GM12865 (cell line): ENCODE data around the gene ROBO1.
"Not testable (repeated sequence)": the region's sequence is repeated elsewhere in the genome, so short reads cannot be mapped to it uniquely, and the experiment has no call there.

ENCODE experiments used
- DNase-seq: peaks from one replicate; pipeline ENCODE4 v3.0.0; 2010; ENCODE audit warnings: low read depth
- H3K4me3 ChIP-seq: 2 replicates; pipeline ENCODE4 v1.5.1; 2011; ENCODE audit warnings: mild to moderate bottlenecking, low read depth, low read length, control low read depth
- TF ChIP-seq, protein P1 (sequence below): IDR thresholded peaks from 2 replicates; pipeline ENCODE4 v1.5.1; 2011; ENCODE audit warnings: low read length, control low read depth, low read depth, inconsistent platforms; ENCODE audit not compliant: insufficient read depth; ENCODE audit errors: missing control alignments

ROBO1 gene

GRCh38 chr3:78764634-78765033 is 1003.2 kb downstream of the ROBO1 start:
- TF ChIP-seq, protein P1, sequence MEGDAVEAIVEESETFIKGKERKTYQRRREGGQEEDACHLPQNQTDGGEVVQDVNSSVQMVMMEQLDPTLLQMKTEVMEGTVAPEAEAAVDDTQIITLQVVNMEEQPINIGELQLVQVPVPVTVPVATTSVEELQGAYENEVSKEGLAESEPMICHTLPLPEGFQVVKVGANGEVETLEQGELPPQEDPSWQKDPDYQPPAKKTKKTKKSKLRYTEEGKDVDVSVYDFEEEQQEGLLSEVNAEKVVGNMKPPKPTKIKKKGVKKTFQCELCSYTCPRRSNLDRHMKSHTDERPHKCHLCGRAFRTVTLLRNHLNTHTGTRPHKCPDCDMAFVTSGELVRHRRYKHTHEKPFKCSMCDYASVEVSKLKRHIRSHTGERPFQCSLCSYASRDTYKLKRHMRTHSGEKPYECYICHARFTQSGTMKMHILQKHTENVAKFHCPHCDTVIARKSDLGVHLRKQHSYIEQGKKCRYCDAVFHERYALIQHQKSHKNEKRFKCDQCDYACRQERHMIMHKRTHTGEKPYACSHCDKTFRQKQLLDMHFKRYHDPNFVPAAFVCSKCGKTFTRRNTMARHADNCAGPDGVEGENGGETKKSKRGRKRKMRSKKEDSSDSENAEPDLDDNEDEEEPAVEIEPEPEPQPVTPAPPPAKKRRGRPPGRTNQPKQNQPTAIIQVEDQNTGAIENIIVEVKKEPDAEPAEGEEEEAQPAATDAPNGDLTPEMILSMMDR, result no peak
- DNase-seq, result no peak
- peak overlapping the region; percentile 3; the same call in 1 of the 2 replicates for H3K4me3 ChIP-seq

- TF ChIP-seq, protein P1, result no peak
- no peak for DNase-seq
- no peak overlapping the region for H3K4me3 ChIP-seq
Measured at GRCh38 chr3:78762121-78762520, 1005.7 kb downstream of the ROBO1 start.

DNA sequence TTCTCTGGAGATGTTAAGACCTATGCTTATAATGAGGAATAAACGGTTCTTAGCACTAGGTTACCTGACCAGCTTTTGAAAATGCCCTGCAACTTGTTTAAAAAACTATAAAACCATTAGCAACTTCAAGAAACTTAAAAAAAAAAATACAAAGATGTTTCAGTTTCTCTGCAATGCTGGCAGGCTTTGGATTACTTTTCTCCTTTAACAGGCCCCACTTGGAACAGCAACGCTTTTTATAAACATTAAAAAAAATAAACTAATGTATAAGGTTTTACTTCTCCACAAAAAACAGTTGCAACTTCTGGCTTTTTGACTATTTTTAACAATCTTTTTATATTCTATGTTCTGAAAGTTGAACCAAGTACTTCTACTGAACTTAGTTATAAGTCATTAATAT is 1006.7 kb downstream of the ROBO1 start:
- H3K4me3 ChIP-seq, result no peak overlapping the region
- TF ChIP-seq, protein P1, result no peak
- no peak for DNase-seq

DNA sequence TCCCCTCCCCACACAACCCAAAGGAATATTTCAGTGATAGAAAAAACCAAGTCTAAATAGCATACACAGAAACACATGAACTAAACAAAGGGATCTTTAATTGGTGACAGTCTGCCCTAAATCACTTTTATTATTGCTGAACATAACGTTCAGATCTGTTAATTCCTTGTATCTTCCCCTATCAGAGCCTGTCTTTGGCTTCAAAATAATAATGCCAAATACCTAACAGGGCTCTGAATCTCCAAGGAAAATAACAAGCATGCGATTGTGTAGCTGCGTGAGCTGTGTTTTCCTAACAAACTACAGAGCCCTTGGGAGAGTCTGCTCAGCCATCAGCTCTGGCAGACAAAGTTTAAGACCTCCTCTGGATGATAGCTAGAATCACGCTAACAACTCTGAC is 1010.1 kb downstream of the ROBO1 start:
- DNase-seq, result no peak
- TF ChIP-seq, protein P1, result no peak
- H3K4me3 ChIP-seq, result no peak overlapping the region

DNA sequence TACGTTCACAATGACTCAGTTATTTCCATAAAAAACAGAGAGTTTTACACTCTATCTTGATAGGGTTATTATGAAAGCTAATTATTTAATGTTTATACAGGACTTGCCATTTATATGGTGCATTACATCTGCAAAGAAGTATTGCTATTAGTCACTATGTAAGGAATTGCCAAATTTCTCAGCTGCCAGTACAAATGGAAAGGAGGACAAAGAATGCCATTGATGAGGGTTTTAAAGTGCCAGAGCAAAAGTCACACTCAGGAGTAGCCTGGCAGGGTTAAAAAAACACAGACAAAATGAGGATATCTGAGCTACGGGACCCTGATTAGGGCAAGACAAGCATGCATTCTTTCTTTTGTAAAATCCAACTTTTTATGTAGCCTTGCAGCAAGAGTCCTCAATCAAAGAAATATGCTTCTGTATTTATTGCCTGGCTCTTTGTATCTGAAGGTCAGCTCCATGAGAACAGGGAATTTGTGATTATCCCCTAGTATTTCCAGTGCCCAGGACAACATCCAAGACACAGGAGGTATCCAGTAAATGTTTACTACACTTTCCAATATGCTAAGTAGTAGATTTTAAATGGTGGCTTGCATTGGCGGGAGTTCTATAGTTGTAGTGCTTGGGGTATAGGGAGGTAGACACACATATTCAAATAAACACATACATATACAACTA is 1013.6 kb downstream of the ROBO1 start:
- no peak for DNase-seq
- TF ChIP-seq, protein P1, result no peak
- no peak overlapping the region for H3K4me3 ChIP-seq

DNA sequence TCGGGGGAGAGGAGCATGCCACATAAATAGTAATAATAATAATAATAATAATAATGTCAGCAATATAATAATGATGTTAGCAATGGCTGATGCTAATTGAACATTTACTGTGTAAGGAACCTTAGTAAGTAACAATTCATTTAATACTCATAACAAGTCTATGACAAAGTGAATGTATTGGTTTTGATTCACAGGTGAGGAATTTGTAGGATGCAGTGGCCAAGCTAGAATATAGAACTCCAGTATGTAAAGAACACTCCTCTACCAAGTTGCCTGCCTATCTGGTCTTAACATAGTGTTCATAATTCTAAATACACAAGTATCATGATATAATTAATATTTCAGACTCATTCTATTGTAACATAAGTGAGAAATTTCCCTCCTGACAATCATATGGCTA is 1016.5 kb downstream of the ROBO1 start:
- TF ChIP-seq, protein P1, result no peak

GRCh38 chr3:78750291-78750690 is 1017.5 kb downstream of the ROBO1 start:
- H3K4me3 ChIP-seq, DNase-seq: not testable (repeated sequence)

More for the DNA sequence above, 1016.5 kb downstream of the ROBO1 start:
- no peak for DNase-seq
- H3K4me3 ChIP-seq, result no peak overlapping the region
